HG02884 (cell line): ENCODE results near the gene ADGRD2.

Source experiments
- ATAC-seq: cut with Tn5 transposase; IDR thresholded peaks from one replicate; pipeline ENCODE4 v1.9.1; 2021; ENCODE audit warnings: mild to moderate bottlenecking, moderate library complexity; ENCODE audit not compliant: unreplicated experiment

ADGRD2 gene

GRCh38 chr9:124456341-124457078 is 6.3 kb downstream of the ADGRD2 start:
- no peak for ATAC-seq

- no peak for ATAC-seq
These were observed 7.0 kb downstream of the ADGRD2 start for GRCh38 chr9:124457079-124457886.

GRCh38 chr9:124457887-124458431 is 7.7 kb downstream of the ADGRD2 start:
- no peak for ATAC-seq

GRCh38 chr9:124458441-124458840 is 8.2 kb downstream of the ADGRD2 start:
- ATAC-seq: no peak

- no peak for ATAC-seq
These were observed 12.5 kb downstream of the ADGRD2 start for GRCh38 chr9:124462739-124463138.

GRCh38 chr9:124465736-124466135 is 15.5 kb downstream of the ADGRD2 start:
- no peak for ATAC-seq

GRCh38 chr9:124467410-124468060 is 17.3 kb downstream of the ADGRD2 start:
- ATAC-seq: no peak

GRCh38 chr9:124468061-124468740 is 17.9 kb downstream of the ADGRD2 start:
- ATAC-seq: no peak

- ATAC-seq: no peak
These were observed 19.0 kb downstream of the ADGRD2 start for GRCh38 chr9:124469011-124469832.

GRCh38 chr9:124470306-124470705 is 20.1 kb downstream of the ADGRD2 start:
- ATAC-seq: no peak

GRCh38 chr9:124470726-124471125 is 20.5 kb downstream of the ADGRD2 start:
- ATAC-seq: no peak

GRCh38 chr9:124471761-124472160 is 21.5 kb downstream of the ADGRD2 start:
- no peak for ATAC-seq

- ATAC-seq: no peak
These were observed 22.5 kb downstream of the ADGRD2 start for GRCh38 chr9:124472770-124473169.

- ATAC-seq: no peak
These were observed 23.1 kb downstream of the ADGRD2 start for GRCh38 chr9:124473310-124473709.

GRCh38 chr9:124474151-124474550 is 23.9 kb downstream of the ADGRD2 start:
- ATAC-seq: no peak

GRCh38 chr9:124475158-124475867 is 25.1 kb downstream of the ADGRD2 start:
- no peak for ATAC-seq

- no peak for ATAC-seq
These were observed 25.8 kb downstream of the ADGRD2 start for GRCh38 chr9:124475868-124476690.

- ATAC-seq: no peak
These were observed 27.0 kb downstream of the ADGRD2 start for GRCh38 chr9:124477211-124477647.
